T-helper 22 cell (primary cell): Measurements from ENCODE around the gene HS1BP3.

ENCODE experiments used
- DNase-seq: peaks from one replicate; pipeline ENCODE4 v3.0.0-alpha.2; 2020; ENCODE audit warnings: low read depth

HS1BP3 gene

GRCh38 chr2:20570249-20570648 is 80.6 kb downstream of the HS1BP3 start:
- DNase-seq = no peak

DNA sequence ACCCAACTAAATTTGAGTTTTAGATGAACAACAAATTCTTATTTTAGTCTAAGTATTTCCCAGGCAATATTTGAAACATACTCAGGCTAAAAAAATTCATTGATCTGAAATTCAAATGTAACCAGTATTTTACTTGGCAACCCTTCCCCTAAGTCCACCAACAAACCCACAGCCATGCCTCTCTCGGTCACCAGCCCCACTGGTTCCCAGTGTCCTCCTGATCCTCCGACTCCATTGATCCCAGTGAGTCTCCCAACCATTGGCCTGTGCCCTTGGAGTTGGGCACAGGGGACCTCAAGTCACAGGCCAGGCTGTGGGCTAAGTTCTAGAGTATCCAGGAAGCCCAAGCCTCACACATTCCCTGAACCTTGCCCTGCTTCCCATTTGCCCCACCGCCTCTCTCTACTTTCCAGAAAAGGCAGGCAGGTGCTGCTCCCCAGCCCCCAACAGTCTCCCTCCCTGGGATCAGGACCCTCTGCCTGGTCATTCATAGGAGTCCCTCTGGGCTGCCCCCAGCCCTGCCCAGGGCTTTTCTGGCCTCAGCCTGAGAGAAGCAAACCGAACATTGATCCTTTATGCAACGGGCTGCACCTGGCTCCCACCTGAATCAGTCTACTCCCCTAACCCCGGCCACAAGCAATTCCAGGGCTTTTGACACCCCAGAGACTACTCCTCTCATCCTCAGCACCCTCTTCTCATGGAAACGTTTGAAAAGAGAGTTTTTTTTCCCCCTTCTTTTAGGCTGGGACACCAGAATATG is 81.3 kb downstream of the HS1BP3 start:
- DNase-seq = no peak

DNA sequence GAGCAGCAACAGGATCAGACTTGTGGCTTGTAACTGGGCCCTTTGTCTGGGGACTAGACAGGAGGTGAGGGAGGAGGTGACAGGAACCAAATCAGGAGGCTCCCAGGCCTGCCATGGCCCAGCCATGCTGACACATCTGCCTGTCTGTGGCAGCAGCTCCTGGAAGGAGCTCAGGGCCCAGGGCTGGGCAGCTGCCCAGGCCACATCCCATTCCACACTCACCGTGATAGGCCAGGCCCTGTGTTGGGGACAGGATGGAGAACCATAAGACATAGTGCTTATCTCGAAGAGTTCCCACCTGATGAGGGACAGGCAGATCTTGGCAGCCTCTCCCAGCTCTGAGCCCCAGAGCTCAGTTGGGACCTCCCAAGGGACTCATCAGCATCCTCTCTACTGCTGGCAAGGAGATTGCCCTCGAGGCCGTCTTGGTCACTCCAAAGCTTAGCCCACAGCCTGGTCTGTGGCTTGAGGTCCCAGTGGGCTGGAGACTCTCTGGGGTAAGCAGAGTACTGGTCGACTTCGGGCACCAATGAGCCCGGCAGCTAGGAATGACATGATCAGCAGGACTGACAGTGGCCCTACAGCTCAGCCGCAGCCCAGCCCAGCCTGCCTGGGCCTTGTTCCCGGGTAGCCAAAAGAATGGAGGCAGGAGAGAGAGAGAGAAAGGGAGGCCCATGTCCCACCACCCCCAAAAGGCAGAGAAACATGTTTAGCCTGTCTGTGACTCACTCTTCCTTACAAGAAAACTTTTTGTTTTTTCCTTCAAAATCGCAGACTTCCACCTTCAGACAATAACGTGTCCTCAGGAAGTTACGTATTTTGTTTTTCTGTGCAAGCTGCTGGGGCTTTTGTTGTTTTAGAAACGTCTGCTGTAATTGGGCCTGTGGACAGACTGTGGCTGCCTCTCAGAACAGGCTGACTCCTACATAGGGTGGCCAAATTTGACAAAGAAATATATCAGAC is 82.1 kb downstream of the HS1BP3 start:
- no peak for DNase-seq

GRCh38 chr2:20567926-20568179 is 83.0 kb downstream of the HS1BP3 start:
- DNase-seq = no peak
